Measurements from ENCODE around the gene MSH5.

DNA sequence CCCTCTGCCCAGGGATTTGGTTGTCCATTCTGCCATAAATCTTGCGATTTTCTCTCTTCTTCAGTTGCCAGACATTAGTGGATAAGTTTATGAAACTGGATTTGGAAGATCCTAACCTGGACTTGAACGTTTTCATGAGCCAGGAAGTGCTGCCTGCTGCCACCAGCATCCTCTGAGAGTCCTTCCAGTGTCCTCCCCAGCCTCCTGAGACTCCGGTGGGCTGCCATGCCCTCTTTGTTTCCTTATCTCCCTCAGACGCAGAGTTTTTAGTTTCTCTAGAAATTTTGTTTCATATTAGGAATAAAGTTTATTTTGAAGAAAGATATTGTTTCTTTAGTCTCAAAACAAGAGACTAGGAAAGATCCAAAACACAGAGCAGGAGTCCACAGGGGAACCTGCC lies 22.6 kb downstream of the MSH5 start, which contains the start of gene SAPCD1:
- TF ChIP-seq, protein P1, sequence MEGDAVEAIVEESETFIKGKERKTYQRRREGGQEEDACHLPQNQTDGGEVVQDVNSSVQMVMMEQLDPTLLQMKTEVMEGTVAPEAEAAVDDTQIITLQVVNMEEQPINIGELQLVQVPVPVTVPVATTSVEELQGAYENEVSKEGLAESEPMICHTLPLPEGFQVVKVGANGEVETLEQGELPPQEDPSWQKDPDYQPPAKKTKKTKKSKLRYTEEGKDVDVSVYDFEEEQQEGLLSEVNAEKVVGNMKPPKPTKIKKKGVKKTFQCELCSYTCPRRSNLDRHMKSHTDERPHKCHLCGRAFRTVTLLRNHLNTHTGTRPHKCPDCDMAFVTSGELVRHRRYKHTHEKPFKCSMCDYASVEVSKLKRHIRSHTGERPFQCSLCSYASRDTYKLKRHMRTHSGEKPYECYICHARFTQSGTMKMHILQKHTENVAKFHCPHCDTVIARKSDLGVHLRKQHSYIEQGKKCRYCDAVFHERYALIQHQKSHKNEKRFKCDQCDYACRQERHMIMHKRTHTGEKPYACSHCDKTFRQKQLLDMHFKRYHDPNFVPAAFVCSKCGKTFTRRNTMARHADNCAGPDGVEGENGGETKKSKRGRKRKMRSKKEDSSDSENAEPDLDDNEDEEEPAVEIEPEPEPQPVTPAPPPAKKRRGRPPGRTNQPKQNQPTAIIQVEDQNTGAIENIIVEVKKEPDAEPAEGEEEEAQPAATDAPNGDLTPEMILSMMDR (conservative IDR thresholded peaks at IDR 0.05 in 1 of 2, IDR thresholded peaks at IDR 0.05 in 1 of 2; ENCODE audit: extremely low read depth in 1 of 2, insufficient read depth in 1 of 2, low read depth in 1 of 2, low read length in 2 of 2): no peak
- TF ChIP-seq EZH2 (IDR thresholded peaks at IDR 0.05; ENCODE audit: borderline replicate concordance, low read length): no peak
